GM21786 (cell line): ENCODE data around the gene FGF7.
"Not testable (repeated sequence)": the region's sequence is repeated elsewhere in the genome, so short reads cannot be mapped to it uniquely, and the experiment has no call there.

Source experiments
- ATAC-seq: cut with Tn5 transposase; IDR thresholded peaks from one replicate; pipeline ENCODE4 v1.9.1; 2021; ENCODE audit not compliant: unreplicated experiment

Gene FGF7

DNA sequence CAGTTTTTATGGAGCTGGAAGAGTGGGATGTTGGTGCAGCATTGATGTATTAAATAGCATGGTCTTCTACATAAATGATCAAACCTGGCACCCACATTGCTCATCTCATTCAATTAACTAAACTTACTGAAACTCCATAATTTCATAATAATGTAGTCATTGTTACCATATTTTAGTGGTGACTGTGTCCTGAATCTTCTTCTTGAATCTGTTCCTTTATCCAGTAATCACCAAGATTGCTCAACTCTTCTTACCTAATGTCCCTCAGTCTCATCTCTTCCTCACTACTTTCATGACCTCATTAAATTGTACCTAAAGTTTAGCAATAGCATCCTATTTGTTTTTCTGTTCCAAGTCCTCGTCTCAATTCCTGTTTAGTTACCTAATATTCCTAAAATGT, 69.8 kb downstream of the FGF7 start:
- no peak for ATAC-seq

GRCh38 chr15:49494842-49495241, 71.8 kb downstream of the FGF7 start:
- ATAC-seq, result no peak

GRCh38 chr15:49495993-49496753, 73.1 kb downstream of the FGF7 start:
- ATAC-seq, result no peak

- ATAC-seq, result no peak
Observed at GRCh38 chr15:49501586-49501985, 78.5 kb downstream of the FGF7 start.

DNA sequence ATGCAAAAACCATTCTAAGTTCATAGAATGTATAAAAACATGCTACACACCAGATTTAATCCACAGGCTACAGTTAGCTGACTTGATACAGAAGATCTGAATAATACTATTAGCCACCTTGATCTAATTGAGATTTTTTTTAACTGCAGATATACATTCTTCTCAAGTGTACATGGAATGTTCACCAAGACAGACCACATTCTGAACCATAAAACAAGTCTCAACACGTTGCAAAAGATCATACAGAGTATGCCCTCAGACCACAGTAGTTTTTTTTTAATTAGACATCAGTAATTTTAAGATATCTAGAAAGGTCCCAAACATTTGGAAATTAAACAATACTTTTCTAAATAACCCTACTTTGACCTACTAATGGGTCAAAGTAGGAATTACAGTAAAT, 83.3 kb downstream of the FGF7 start:
- ATAC-seq, result no peak

GRCh38 chr15:49507261-49507660, 84.2 kb downstream of the FGF7 start:
- ATAC-seq, result no peak

DNA sequence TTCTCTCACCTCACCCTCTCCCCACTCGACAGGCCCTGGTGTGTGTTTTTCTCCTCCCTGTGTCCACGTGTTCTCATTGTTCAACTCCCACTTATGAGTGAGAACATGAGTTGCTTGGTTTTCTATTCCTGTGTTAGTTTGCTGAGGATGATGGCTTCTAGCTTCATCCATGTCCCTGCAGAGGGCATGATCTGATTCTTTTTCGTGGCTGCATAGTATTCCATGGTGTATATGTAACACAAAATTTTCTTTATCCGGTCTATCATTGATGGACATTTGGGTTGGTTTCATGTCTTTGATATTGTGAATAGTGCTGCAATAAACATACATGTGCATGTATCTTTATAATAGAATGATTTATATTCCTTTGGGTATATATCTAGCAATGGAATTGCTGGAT, 89.7 kb downstream of the FGF7 start:
- ATAC-seq, result not testable (repeated sequence)

DNA sequence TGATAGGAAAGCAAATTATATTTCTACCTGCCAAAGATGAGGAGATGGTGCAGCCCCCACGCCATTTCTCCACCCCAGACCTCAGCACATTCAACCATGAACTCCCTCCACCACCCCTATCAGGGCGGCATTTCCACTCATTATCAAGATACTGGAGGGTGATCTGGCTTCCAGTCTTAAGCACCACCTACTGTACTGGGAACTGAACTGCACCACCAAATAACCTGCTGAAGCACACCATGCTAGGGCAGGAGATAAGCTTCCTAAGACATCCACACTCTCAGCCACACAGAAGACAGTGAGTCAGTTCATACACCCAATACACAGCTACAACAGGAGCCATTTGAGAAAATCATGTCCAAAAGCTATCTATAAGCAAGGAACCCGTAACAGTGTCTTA, 98.8 kb downstream of the FGF7 start:
- no peak for ATAC-seq

- no peak for ATAC-seq
Observed at GRCh38 chr15:49528289-49528688, 105.2 kb downstream of the FGF7 start.

GRCh38 chr15:49530092-49530491, 107.0 kb downstream of the FGF7 start:
- no peak for ATAC-seq
